Head of caudate nucleus (tissue), 42 donors: ENCODE data around the gene SUPT6H.
"Not testable (repeated sequence)": the region's sequence is repeated elsewhere in the genome, so short reads cannot be mapped to it uniquely, and the experiment has no call there.

ENCODE experiments used
- DNase-seq, 42 donors: peaks; one replicate each; pipeline versions ENCODE4 v3.0.0 to v3.0.0-alpha.2; 2020 to 2021; ENCODE audit warnings: mixed read lengths in 7 of 42
- intact Hi-C: fragments of 100-400 bp; cut with DNase I; formaldehyde crosslinking; loops from one replicate; pipeline ENCODE4 v1.15.0; 2022

The SUPT6H gene

DNA sequence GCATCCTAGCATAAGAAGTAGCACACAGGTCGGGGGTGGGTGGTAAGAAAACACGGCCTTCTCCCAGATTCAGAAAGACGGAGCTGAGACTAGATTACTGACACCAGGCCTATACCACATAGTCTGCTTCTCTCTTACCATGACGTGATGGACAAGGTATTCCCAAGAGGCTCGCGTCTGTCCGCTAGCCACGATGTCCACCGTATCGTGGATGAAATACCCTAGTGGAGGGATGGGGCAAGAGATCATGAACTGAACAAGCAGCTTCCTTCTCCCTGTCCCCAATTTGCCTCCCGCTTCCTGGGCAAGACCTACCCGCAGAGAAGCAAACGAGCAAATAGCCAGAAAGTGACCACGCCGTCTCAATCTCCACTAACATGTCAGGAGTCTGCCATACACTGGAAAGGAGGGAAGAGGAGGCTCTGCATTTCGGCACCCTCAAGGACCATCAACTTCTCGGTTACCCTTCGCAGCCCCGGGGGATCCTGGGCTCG is 63.2 kb downstream of the SUPT6H start:
- intact Hi-C loops = loop anchor here (5.0 to 10.0 kb wide), 2 partner anchors 180 to 227 kb away; partner anchors contain the start of genes DHRS13 and PHF12
- peak in 1 of 42 donors; percentile 48 for DNase-seq

DNA sequence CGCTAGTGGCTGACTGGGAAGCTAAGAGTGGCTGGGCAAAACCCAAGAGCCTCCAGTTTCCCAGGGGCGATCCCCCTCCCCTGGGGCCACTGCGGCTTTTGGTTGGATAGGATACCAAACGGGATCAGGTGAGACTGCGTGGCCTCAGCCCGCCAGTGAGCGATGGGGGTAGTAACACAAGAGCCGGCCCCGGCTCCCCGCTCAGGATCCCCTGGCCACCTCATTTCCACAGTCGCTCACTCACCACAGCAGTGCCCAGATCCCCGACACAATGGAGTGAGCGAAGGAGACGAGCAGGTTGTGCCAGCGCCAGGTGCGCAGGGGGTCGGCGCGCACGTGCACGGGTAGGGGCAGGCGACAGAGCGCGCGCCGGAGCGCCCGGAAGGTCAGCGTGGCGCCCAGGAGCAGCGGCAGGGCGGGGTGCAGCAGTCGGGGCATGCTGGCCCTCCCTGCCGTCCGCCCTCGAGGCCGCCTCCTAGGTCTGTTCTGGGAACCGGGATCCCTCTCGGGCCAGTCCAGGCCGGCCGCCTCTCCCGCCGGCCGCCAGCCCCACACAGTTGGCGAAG is 63.7 kb downstream of the SUPT6H start:
- intact Hi-C loops = loop anchor here (5.0 to 10.0 kb wide), 2 partner anchors 179 to 227 kb away; partner anchors contain the start of genes DHRS13 and PHF12

DNA sequence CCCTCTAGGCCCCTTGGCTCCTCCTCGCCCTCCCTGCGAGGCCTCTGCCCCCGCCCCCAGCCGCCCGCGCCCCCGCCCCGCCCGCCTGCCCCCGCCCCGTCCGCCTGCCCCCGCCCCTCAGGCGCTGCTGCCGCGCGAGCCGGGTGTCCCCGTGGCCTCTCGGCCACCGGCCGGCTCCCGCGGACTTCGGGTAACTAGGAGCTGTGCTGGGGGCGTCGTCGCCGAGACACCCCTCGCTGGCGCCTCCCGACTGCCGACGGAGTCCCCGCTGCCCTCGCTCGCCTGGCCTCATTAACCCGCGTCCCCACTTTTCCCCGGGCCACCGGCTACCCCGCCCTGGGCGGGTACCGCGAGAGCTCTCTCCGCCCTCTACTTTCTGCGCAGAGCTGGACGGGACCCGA is 64.2 kb downstream of the SUPT6H start, which contains the start of gene TLCD1:
Gene TLCD1, minus strand, starts transcription at position 8 of the 401 bp plus-strand sequence. CDS start 136 bp downstream, outside the sequence.
- peak in 29 of 42 donors; percentile 30 to 81 (median 59) for DNase-seq
- intact Hi-C loops = loop anchor here (5.0 to 10.0 kb wide), 2 partner anchors 179 to 226 kb away; partner anchors contain the start of genes DHRS13 and PHF12

More for the DNA sequence above, 63.7 kb downstream of the SUPT6H start:
- DNase-seq = peak in 8 of 42 donors; percentile 18 to 58 (median 40)

DNA sequence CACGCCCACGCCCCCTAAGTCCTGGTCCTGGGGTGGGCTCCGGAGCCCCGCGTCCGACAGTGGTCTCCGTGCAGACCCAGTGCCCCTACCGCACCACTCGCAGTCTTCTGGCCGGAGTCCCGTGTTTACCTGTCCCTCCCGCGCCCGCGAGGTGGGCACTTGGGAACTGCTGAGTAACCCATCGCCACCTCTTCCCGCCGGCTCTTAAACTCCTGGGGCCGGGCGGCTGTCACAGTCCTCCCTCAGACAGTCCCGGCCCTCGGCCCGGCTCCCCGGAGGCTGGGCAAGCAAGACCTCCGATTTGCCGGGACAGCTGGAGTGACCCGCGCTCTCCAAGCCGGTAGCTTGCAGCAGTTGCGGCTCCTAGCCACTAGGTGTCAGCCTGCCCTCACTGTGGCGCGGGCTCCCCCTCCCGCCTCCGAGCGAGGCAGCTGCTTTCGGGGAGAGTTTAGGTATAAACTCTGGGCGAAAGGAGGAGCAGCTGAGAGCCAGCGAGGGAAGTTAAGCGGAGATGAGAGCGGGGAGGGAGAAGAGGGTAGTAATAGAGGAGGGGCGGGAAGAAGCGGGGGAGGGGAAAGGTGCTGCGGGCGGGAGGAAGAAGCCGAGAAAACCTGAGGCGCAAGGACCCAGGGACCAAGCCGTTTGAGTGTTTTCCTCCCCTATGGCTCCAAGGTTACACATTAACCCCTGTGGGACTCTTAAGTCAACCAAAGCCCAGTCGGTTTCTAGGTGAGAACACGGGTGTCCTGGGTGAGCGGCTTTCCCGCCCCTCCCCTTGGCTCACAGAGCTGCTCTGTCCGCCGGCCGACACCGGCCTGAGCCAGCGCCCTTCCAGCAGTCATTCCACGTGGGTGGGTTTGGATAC is 64.9 kb downstream of the SUPT6H start:
- intact Hi-C loops = loop anchor here (5.0 to 10.0 kb wide), 2 partner anchors 178 to 225 kb away; partner anchors contain the start of genes DHRS13 and PHF12
- DNase-seq = peak; percentile 86 to 97 (median 93)

DNA sequence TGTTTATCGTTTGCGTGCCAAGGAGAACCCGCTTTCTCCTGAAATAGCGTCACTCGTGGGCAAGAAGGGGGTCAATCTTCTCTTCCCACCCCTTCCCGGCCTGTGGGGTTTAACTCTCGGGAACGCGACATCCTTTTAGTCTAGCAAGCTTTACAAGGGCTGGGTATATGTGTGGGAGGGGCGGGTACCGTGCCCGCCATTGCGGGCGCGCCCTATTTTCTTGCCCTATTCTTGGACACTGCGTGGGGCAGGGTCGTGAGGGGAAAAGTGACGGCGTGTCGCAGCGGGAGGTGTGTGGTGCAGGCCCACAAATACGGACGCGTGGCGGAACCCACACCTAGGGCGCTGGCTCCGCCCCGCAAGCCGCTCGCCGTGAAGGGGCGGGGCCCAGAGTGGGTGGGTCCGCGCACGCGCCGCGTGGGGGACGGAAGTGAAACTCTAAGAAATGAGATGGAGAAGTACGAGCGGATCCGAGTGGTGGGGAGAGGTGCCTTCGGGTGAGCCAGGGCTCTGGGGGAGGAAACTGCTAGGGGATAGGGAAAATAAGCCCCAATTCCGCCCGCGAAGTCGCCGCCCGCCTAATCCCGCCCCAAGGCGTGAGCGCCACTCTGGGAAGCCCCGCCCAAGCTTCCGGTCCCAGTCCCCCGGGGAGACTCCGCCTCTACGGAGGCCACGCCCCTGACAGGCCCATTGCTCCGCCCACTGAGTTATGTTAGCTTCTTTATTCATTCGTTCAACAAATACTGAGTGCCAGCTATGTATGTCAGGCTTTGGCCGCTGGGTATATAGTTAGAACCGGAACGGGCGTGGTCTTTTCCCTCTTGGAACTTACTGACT is 66.6 kb downstream of the SUPT6H start, which contains the start of gene NEK8:
Gene NEK8, plus strand, starts transcription at position 425 of the 837 bp plus-strand sequence. Its CDS starts 26 bp downstream, at position 451.
- peak; percentile 89 to 98 (median 95) for DNase-seq
- intact Hi-C loops = loop anchor here (2.0 to 10.0 kb wide), 3 partner anchors 16 to 224 kb away; partner anchors contain the start of genes DHRS13, PHF12 and TRAF4

DNA sequence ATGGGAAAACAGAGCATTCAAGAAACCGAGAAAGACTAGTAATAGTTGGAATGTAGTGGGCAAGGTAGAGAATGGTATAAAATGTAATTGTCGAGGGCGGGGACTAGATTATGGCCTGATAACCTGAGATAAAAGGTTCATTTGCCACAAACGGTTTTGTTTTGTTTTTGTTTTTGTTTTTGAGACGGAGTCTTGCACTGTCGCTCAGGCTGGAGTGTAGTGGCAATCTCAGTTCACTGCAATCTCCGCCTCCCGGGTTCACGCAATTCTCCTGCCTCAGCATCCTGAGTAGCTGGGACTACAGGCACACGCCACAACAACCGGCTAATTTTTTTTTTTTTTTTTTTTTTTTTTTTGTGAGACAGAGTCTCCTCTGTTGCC is 67.9 kb downstream of the SUPT6H start:
- DNase-seq = no peak
- intact Hi-C loops = loop anchor here (2.0 to 10.0 kb wide), 3 partner anchors 15 to 222 kb away; partner anchors contain the start of genes DHRS13, PHF12 and TRAF4

DNA sequence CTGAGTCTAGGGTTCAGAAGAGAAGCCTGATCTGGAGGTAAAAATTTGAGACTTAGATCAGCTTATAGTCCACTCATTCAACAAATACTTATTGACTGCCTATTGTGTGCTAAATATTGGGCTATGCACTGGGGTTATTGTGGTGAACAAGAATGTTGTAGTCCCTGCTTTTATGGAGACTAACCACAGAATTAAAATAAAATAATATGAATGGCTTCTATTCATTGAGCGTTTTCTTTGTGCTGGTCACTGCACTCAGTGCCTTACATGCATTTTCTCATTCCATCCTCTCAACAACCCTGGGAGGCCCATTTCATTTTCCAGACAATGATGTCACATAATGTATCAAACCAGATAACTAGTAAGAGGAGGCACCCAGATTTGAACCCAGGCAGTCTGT is 71.3 kb downstream of the SUPT6H start:
- intact Hi-C loops = no loop called here
- DNase-seq = no peak

DNA sequence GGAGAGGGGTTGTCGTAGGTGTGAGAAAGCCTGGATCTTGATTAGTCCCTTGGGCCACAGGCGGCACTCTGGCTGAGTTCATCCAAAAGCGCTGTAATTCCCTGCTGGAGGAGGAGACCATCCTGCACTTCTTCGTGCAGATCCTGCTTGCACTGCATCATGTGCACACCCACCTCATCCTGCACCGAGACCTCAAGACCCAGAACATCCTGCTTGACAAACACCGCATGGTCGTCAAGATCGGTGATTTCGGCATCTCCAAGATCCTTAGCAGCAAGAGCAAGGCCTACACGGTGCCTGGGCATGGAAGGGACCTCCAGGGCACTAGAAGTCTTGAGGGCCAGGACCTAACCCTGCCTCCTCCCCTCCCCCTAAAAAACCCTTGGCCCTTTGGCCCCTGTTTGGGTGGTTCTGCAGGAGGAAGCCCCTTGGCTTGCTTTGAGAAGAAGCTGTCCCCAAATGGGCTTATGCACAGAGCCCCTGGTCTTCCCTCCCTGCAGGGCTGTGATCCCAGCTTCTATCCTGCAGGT is 72.8 kb downstream of the SUPT6H start:
- intact Hi-C loops = no loop called here
- no peak for DNase-seq

DNA sequence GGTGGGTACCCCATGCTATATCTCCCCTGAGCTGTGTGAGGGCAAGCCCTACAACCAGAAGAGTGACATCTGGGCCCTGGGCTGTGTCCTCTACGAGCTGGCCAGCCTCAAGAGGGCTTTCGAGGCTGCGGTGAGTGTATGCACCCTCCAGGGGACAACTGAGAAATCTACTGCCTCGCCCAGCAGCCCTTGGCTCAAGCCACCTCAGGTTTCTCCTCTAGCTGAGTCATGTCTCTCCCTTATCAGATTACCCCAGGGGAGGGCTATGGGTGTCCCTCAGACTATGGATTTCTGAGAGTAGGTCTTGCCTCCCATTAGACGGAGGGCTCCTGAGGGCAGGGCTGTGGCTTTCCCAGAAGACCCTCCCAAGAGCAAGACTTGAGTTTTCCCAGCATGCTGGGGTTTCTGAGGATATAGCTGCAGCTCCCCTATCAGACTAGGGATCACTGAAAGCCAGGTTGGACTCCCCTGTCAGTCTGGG is 73.3 kb downstream of the SUPT6H start:
- DNase-seq = no peak
- intact Hi-C loops = no loop called here

DNA sequence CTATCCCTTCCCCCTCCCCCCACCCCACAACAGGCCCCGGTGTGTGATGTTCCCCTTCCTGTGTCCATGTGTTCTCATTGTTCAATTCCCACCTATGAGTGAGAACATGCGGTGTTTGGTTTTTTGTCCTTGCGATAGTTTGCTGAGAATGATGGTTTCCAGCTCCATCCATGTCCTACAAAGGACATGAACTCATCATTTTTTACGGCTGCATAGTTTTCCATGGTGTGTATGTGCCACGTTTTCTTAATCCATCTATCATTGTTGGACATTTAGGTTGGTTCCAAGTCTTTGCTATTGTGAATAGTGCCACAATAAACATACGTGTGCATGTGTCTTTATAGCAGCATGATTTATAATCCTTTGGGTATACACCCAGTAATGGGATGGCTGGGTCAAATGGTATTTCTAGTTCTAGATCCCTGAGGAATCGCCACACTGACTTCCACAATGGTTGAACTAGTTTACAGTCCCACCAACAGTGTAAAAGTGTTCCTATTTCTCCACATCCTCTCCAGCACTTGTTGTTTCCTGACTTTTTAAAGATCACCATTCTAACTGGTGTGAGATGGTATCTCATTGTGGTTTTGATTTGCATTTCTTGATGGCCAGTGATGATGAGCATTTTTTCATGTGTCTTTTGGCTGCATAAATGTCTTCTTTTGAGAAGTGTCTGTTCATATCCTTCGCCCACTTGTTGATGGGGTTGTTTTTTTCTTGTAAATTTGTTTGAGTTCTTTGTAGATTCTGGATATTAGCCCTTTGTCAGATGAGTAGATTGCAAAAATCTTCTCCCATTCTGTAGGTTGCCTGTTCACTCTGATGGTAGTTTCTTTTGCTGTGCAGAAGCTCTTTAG is 74.1 kb downstream of the SUPT6H start:
- intact Hi-C loops = not testable (repeated sequence)

DNA sequence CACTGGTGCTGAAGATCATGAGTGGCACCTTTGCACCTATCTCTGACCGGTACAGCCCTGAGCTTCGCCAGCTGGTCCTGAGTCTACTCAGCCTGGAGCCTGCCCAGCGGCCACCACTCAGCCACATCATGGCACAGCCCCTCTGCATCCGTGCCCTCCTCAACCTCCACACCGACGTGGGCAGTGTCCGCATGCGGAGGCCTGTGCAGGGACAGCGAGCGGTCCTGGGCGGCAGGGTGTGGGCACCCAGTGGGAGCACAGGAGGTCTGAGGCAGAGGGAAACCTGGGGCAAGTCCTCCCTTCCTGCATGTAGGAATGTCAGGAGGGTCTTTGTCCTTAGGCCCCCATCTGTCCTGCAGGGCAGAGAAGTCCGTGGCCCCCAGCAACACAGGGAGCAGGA is 75.3 kb downstream of the SUPT6H start:
- DNase-seq = no peak
- intact Hi-C loops = no loop called here

More for the DNA sequence above, 74.1 kb downstream of the SUPT6H start:
- DNase-seq = not testable (repeated sequence)

DNA sequence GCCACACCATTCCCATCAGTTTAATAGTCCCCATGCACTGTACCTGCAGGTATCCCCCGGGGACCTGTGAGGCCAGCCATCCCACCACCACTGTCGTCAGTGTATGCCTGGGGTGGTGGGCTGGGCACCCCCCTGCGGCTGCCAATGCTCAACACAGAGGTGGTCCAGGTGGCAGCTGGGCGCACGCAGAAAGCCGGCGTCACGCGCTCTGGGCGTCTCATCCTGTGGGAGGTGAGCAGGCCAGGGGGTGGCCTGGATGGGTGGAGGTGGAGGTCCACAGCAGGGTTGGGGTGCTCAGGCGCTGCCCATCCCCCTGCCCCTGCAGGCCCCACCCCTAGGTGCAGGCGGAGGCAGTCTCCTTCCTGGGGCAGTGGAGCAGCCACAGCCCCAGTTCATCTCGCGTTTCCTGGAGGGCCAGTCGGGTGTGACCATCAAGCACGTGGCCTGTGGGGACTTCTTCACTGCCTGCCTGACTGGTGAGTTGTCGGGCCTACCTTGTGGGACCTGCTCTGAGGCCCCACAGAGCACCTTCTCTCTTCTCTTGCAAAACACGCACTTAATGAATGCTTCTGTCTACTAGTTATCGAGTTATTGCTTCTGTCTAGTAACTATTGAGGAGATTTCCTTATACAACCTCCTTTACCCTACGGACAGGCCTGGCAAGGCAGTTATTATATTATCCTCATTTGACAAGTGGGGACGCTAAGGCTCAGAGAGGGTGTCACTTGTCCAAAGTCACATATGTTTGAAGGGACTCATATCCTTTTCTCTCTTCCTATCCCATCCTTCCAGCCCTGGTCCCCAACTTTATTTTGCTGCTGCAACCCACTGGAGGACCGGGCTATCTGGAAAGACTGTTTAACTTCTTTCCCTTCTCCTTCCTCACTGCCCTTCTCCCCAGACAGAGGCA is 76.0 kb downstream of the SUPT6H start:
- no peak for DNase-seq
- intact Hi-C loops = no loop called here

DNA sequence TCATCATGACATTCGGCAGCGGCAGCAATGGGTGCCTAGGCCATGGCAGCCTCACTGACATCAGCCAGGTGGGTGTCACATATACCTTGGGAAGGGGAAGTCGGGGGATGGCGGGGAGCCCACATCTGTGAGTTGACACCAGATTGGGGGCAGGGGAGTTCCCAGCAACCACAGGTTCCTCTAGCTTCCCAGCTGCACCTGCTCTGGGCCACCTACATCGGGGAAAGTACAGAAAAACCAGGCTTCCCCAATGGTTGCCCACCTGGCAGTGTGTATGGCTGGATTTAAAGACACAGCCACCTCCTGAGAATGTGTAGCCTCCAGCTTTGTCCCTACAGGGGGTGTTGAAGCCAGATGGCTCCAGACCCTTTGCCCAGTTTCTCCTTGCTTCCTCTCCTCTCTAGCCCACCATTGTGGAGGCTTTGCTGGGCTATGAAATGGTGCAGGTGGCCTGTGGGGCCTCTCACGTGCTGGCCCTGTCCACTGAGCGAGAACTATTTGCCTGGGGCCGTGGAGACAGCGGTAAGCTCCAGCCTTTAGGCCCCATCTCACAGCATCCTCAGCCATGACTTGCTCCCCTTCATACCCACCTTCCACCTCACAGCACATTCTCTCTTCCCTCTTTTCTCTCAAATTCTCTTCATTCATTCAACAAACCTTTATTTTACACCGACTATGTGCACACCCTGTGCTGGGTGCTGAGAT is 76.8 kb downstream of the SUPT6H start:
- intact Hi-C loops = no loop called here
- DNase-seq = no peak

DNA sequence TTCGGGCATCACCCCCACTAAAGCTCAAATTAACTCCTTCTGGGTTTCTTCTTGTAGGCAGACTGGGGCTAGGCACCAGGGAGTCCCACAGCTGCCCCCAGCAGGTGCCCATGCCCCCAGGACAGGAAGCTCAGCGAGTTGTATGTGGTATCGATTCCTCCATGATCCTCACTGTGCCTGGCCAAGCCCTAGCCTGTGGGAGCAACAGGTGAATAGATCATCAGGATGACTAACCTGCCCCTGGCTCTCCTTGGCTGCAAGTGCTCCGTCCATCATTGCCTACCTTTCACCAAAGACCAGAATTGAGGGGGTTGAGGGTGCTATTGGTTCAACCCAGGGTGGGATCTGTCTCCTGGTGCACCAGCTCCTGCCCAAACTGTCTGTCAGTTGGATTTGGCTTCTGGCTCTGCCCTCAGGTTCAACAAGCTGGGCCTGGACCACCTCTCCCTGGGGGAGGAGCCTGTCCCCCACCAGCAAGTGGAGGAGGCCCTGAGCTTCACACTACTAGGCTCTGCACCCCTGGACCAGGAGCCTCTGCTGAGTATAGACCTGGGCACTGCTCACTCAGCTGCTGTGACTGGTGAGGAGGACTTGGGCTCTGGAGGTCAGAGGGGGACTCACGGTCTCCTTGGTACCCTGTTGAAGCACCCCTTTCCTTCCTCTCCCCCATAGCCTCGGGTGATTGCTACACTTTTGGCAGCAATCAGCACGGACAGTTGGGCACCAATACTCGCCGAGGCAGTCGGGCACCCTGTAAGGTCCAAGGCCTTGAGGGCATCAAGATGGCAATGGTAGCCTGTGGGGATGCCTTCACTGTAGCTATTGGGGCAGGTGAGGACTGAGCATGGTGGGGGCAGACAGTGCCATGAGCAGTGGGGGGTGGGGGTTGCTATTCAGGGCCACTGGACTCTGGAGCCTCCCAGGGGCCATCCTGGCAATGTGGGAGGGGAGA is 78.7 kb downstream of the SUPT6H start:
- intact Hi-C loops = no loop called here
- no peak for DNase-seq
